ENCODE measurements around the gene TLL1. TPM values are rescaled to one million over a fixed set of nuclear protein-coding genes. Genes with fewer than 3 reads are reported as not detected.

TLL1 gene
- polyA plus RNA-seq, 3 donors: not detected

GRCh38 chr4:166067915-166068314 is 194.9 kb downstream of the TLL1 start:
- no peak overlapping the region for H3K4me3 ChIP-seq (replicated peaks in 1 of 3; ENCODE audit: low read depth in 2 of 3, low read length in 3 of 3)
- no peak for DNase-seq
- intact Hi-C loops (cut with micrococcal nuclease): no loop called here
- H3K27ac Mint-ChIP-seq: no peak overlapping the region
- H3K9me3 ChIP-seq (replicated peaks in 1 of 2; ENCODE audit: control insufficient read depth in 1 of 2, insufficient read depth in 1 of 2, low read length in 2 of 2): no peaks in the 10 kb centered on the region
- H3K9me3 Mint-ChIP-seq: peaks cover 0 to 2% (median 0%) of the 10 kb centered on the region in 7 donors
- H3K4me2 ChIP-seq (replicated peaks; ENCODE audit: extremely low read depth, low read length, poor library complexity, severe bottlenecking): no peak overlapping the region
- no peaks in the 10 kb centered on the region for H3K79me2 ChIP-seq (ENCODE audit: insufficient read depth, low read length)
- no peaks in the 10 kb centered on the region for H3K27me3 ChIP-seq (ENCODE audit: control insufficient read depth in 2 of 2, insufficient read depth in 2 of 2, low read length in 2 of 2)
- no peaks in the 10 kb centered on the region for H4K20me1 ChIP-seq (ENCODE audit: insufficient read depth, low read length)
- no peaks in the 10 kb centered on the region for H3K36me3 Mint-ChIP-seq
- H3K36me3 ChIP-seq (replicated peaks in 1 of 2; ENCODE audit: control insufficient read depth in 1 of 2, insufficient read depth in 2 of 2, low read length in 2 of 2): no peaks in the 10 kb centered on the region
- H3K4me1 Mint-ChIP-seq: no peaks in the 10 kb centered on the region
- H3K4me1 ChIP-seq (ENCODE audit: control insufficient read depth in 1 of 2, insufficient read depth in 2 of 2, low read length in 2 of 2): no peaks in the 10 kb centered on the region
- no peak overlapping the region for H2AFZ ChIP-seq (ENCODE audit: insufficient read depth, low read depth, low read length, poor library complexity, severe bottlenecking)
- H3K9ac ChIP-seq (ENCODE audit: insufficient read depth, low read length, poor library complexity, severe bottlenecking): no peak overlapping the region
- no peak for TF ChIP-seq CTCF (IDR thresholded peaks at IDR 0.05)
- H3K4me3 Mint-ChIP-seq: no peak overlapping the region
- H3K27me3 Mint-ChIP-seq (ENCODE audit: low read depth in 3 of 3): no peaks in the 10 kb centered on the region
- H3K27ac ChIP-seq (ENCODE audit: low read depth in 1 of 2, low read length in 2 of 2): no peak overlapping the region
- no CpG with 5 or more reads among the region's 1 CpG for WGBS (ENCODE audit: insufficient coverage)

- H3K27me3 Mint-ChIP-seq (ENCODE audit: low read depth in 3 of 3): peaks cover 0 to 2% (median 0%) of the 10 kb centered on the region in 3 donors
- TF ChIP-seq CTCF (IDR thresholded peaks at IDR 0.05): no peak
- peaks cover 0 to 2% (median 0%) of the 10 kb centered on the region in 7 donors for H3K9me3 Mint-ChIP-seq
- Histone ChIP-seq H3K4me2 (replicated peaks; ENCODE audit: extremely low read depth, low read length, poor library complexity, severe bottlenecking) (no peak overlapping the region), H3K27me3 (ENCODE audit: control insufficient read depth in 2 of 2, insufficient read depth in 2 of 2, low read length in 2 of 2) (no peaks in the 10 kb centered on the region), H3K79me2 (ENCODE audit: insufficient read depth, low read length) (no peaks in the 10 kb centered on the region), H3K4me3 (replicated peaks in 1 of 3; ENCODE audit: low read depth in 2 of 3, low read length in 3 of 3) (no peak overlapping the region), H3K4me1 (ENCODE audit: control insufficient read depth in 1 of 2, insufficient read depth in 2 of 2, low read length in 2 of 2) (no peaks in the 10 kb centered on the region), H3K36me3 (replicated peaks in 1 of 2; ENCODE audit: control insufficient read depth in 1 of 2, insufficient read depth in 2 of 2, low read length in 2 of 2) (no peaks in the 10 kb centered on the region), H4K20me1 (ENCODE audit: insufficient read depth, low read length) (no peaks in the 10 kb centered on the region), H3K9me3 (replicated peaks in 1 of 2; ENCODE audit: control insufficient read depth in 1 of 2, insufficient read depth in 1 of 2, low read length in 2 of 2) (no peaks in the 10 kb centered on the region), H3K9ac (ENCODE audit: insufficient read depth, low read length, poor library complexity, severe bottlenecking) (no peak overlapping the region), H2AFZ (ENCODE audit: insufficient read depth, low read depth, low read length, poor library complexity, severe bottlenecking) (no peak overlapping the region), H3K27ac (ENCODE audit: low read depth in 1 of 2, low read length in 2 of 2) (no peak overlapping the region)
- intact Hi-C loops (cut with micrococcal nuclease): no loop called here
- 79% methylated on average over 3 of the region's 6 CpGs for WGBS (ENCODE audit: insufficient coverage)
- H3K36me3 Mint-ChIP-seq: no peaks in the 10 kb centered on the region
- H3K4me1 Mint-ChIP-seq: no peaks in the 10 kb centered on the region
- H3K27ac Mint-ChIP-seq: no peak overlapping the region
- DNase-seq: no peak
- no peak overlapping the region for H3K4me3 Mint-ChIP-seq
Measured at GRCh38 chr4:166073783-166074182, 200.7 kb downstream of the TLL1 start.

Measured in CD14-positive monocyte (primary cell).